Measurements from ENCODE around the gene ATL2. TPM values are rescaled to one million over a fixed set of nuclear protein-coding genes. Genes with fewer than 3 reads are reported as not detected.

The ATL2 gene
- total and polyA plus RNA-seq, 4 donors, result 7.5 to 52.8 (median 32.4) TPM

- Histone ChIP-seq H3K9me3 (ENCODE audit: control insufficient read depth, low read length) (no peaks in the 10 kb centered on the region), H3K27me3 (ENCODE audit: control insufficient read depth in 1 of 2, insufficient read depth in 2 of 2, low read length in 1 of 2) (no peaks in the 10 kb centered on the region), H3K27ac (ENCODE audit: low read depth in 1 of 2, low read length in 2 of 2) (no peak overlapping the region), H3K4me1 (ENCODE audit: control insufficient read depth in 1 of 2, insufficient read depth in 2 of 2, low read length in 2 of 2) (no peaks in the 10 kb centered on the region), H3K36me3 (ENCODE audit: control insufficient read depth in 1 of 2, insufficient read depth in 2 of 2, low read length in 1 of 2) (no peaks in the 10 kb centered on the region), H3K4me3 (ENCODE audit: low read length in 2 of 2) (no peak overlapping the region)
- DNase-seq (no peak), ATAC-seq (ENCODE audit: low FRiP score) (no peak)
- 92 to 95% methylated on average over 3 of the region's 3 CpGs for WGBS, 2 donors
- intact Hi-C loops (cut with DNase I), result no loop called here
Measured at GRCh38 chr2:38266382-38267061, 110.6 kb downstream of the ATL2 start.

GRCh38 chr2:38265461-38265860 lies 111.6 kb downstream of the ATL2 start:
- H3K4me3 ChIP-seq (ENCODE audit: low read length in 2 of 2), result no peak overlapping the region
- intact Hi-C loops (cut with DNase I), result no loop called here
- no peak for ATAC-seq (ENCODE audit: low FRiP score)

GRCh38 chr2:38264396-38265221 lies 112.5 kb downstream of the ATL2 start:
- Histone ChIP-seq H3K4me3 (ENCODE audit: low read length in 2 of 2) (no peak overlapping the region), H3K27ac (ENCODE audit: low read depth in 1 of 2, low read length in 2 of 2) (no peak overlapping the region), H3K9me3 (ENCODE audit: control insufficient read depth, low read length) (no peaks in the 10 kb centered on the region), H3K4me1 (ENCODE audit: control insufficient read depth in 1 of 2, insufficient read depth in 2 of 2, low read length in 2 of 2) (no peaks in the 10 kb centered on the region), H3K36me3 (ENCODE audit: control insufficient read depth in 1 of 2, insufficient read depth in 2 of 2, low read length in 1 of 2) (no peaks in the 10 kb centered on the region), H3K27me3 (ENCODE audit: control insufficient read depth in 1 of 2, insufficient read depth in 2 of 2, low read length in 1 of 2) (no peaks in the 10 kb centered on the region)
- 80 to 83% methylated on average over 4 of the region's 4 CpGs for WGBS, 2 donors
- no peak for DNase-seq
- ATAC-seq (ENCODE audit: low FRiP score), result no peak
- intact Hi-C loops (cut with DNase I), result no loop called here

More at GRCh38 chr2:38265461-38265860, 111.6 kb downstream of the ATL2 start:
- Histone ChIP-seq H3K4me1 (ENCODE audit: control insufficient read depth in 1 of 2, insufficient read depth in 2 of 2, low read length in 2 of 2) (no peaks in the 10 kb centered on the region), H3K9me3 (ENCODE audit: control insufficient read depth, low read length) (no peaks in the 10 kb centered on the region), H3K27me3 (ENCODE audit: control insufficient read depth in 1 of 2, insufficient read depth in 2 of 2, low read length in 1 of 2) (no peaks in the 10 kb centered on the region), H3K27ac (ENCODE audit: low read depth in 1 of 2, low read length in 2 of 2) (no peak overlapping the region), H3K36me3 (ENCODE audit: control insufficient read depth in 1 of 2, insufficient read depth in 2 of 2, low read length in 1 of 2) (no peaks in the 10 kb centered on the region)
- 78 to 84% methylated on average over 3 of the region's 3 CpGs for WGBS, 2 donors
- DNase-seq, result no peak

GRCh38 chr2:38263293-38263692 lies 113.8 kb downstream of the ATL2 start:
- Histone ChIP-seq H3K36me3 (ENCODE audit: control insufficient read depth in 1 of 2, insufficient read depth in 2 of 2, low read length in 1 of 2) (no peaks in the 10 kb centered on the region), H3K4me3 (ENCODE audit: low read length in 2 of 2) (no peak overlapping the region), H3K4me1 (ENCODE audit: control insufficient read depth in 1 of 2, insufficient read depth in 2 of 2, low read length in 2 of 2) (no peaks in the 10 kb centered on the region), H3K27ac (ENCODE audit: low read depth in 1 of 2, low read length in 2 of 2) (no peak overlapping the region), H3K9me3 (ENCODE audit: control insufficient read depth, low read length) (no peaks in the 10 kb centered on the region), H3K27me3 (ENCODE audit: control insufficient read depth in 1 of 2, insufficient read depth in 2 of 2, low read length in 1 of 2) (no peaks in the 10 kb centered on the region)
- no peak for ATAC-seq (ENCODE audit: low FRiP score)
- intact Hi-C loops (cut with DNase I), result no loop called here
- 93% methylated on average over 6 of the region's 6 CpGs for WGBS, 2 donors
- DNase-seq, result no peak

GRCh38 chr2:38262069-38262871 lies 114.8 kb downstream of the ATL2 start:
- no peaks in the 10 kb centered on the region for H3K9me3 ChIP-seq (ENCODE audit: control insufficient read depth, low read length)
- WGBS, 2 donors, result 94% methylated on average over 14 of the region's 14 CpGs
- H3K36me3 ChIP-seq (ENCODE audit: control insufficient read depth in 1 of 2, insufficient read depth in 2 of 2, low read length in 1 of 2), result no peaks in the 10 kb centered on the region
- no peak overlapping the region for H3K4me3 ChIP-seq (ENCODE audit: low read length in 2 of 2)
- intact Hi-C loops (cut with DNase I), result no loop called here
- H3K27ac ChIP-seq (ENCODE audit: low read depth in 1 of 2, low read length in 2 of 2), result no peak overlapping the region
- no peaks in the 10 kb centered on the region for H3K27me3 ChIP-seq (ENCODE audit: control insufficient read depth in 1 of 2, insufficient read depth in 2 of 2, low read length in 1 of 2)
- ATAC-seq (ENCODE audit: low FRiP score) (no peak), DNase-seq (no peak)
- H3K4me1 ChIP-seq (ENCODE audit: control insufficient read depth in 1 of 2, insufficient read depth in 2 of 2, low read length in 2 of 2), result no peaks in the 10 kb centered on the region

GRCh38 chr2:38261569-38262068 lies 115.5 kb downstream of the ATL2 start:
- Histone ChIP-seq H3K9me3 (ENCODE audit: control insufficient read depth, low read length) (no peaks in the 10 kb centered on the region), H3K27me3 (ENCODE audit: control insufficient read depth in 1 of 2, insufficient read depth in 2 of 2, low read length in 1 of 2) (no peaks in the 10 kb centered on the region), H3K4me3 (ENCODE audit: low read length in 2 of 2) (no peak overlapping the region), H3K27ac (ENCODE audit: low read depth in 1 of 2, low read length in 2 of 2) (no peak overlapping the region), H3K36me3 (ENCODE audit: control insufficient read depth in 1 of 2, insufficient read depth in 2 of 2, low read length in 1 of 2) (no peaks in the 10 kb centered on the region), H3K4me1 (ENCODE audit: control insufficient read depth in 1 of 2, insufficient read depth in 2 of 2, low read length in 2 of 2) (no peaks in the 10 kb centered on the region)
- 91 to 95% methylated on average over 10 of the region's 10 CpGs for WGBS, 2 donors
- no peak for DNase-seq
- intact Hi-C loops (cut with DNase I), result no loop called here
- no peak for ATAC-seq (ENCODE audit: low FRiP score)

GRCh38 chr2:38260972-38261371 lies 116.1 kb downstream of the ATL2 start:
- ATAC-seq (ENCODE audit: low FRiP score), result no peak
- H3K36me3 ChIP-seq (ENCODE audit: control insufficient read depth in 1 of 2, insufficient read depth in 2 of 2, low read length in 1 of 2), result no peaks in the 10 kb centered on the region
- H3K4me3 ChIP-seq (ENCODE audit: low read length in 2 of 2), result peak overlapping the region; percentile 38 to 46
- no peaks in the 10 kb centered on the region for H3K27me3 ChIP-seq (ENCODE audit: control insufficient read depth in 1 of 2, insufficient read depth in 2 of 2, low read length in 1 of 2)
- intact Hi-C loops (cut with DNase I), result no loop called here
- no peak overlapping the region for H3K27ac ChIP-seq (ENCODE audit: low read depth in 1 of 2, low read length in 2 of 2)
- no peaks in the 10 kb centered on the region for H3K4me1 ChIP-seq (ENCODE audit: control insufficient read depth in 1 of 2, insufficient read depth in 2 of 2, low read length in 2 of 2)
- no peak for DNase-seq
- H3K9me3 ChIP-seq (ENCODE audit: control insufficient read depth, low read length), result no peaks in the 10 kb centered on the region
- 34 to 38% methylated on average over 2 of the region's 2 CpGs for WGBS, 2 donors

- intact Hi-C loops (cut with DNase I), result no loop called here
- DNase-seq (no peak), ATAC-seq (ENCODE audit: low FRiP score) (no peak)
- H3K4me1 ChIP-seq (ENCODE audit: control insufficient read depth in 1 of 2, insufficient read depth in 2 of 2, low read length in 2 of 2), result no peaks in the 10 kb centered on the region
- no peaks in the 10 kb centered on the region for H3K9me3 ChIP-seq (ENCODE audit: control insufficient read depth, low read length)
- H3K36me3 ChIP-seq (ENCODE audit: control insufficient read depth in 1 of 2, insufficient read depth in 2 of 2, low read length in 1 of 2), result no peaks in the 10 kb centered on the region
- WGBS, 2 donors, result 35 to 42% methylated on average over 11 of the region's 11 CpGs
- peak overlapping the region in 1 of 2 donors; percentile 6 for H3K27ac ChIP-seq (ENCODE audit: low read depth in 1 of 2, low read length in 2 of 2)
- peak overlapping the region; percentile 38 to 46 for H3K4me3 ChIP-seq (ENCODE audit: low read length in 2 of 2)
- H3K27me3 ChIP-seq (ENCODE audit: control insufficient read depth in 1 of 2, insufficient read depth in 2 of 2, low read length in 1 of 2), result no peaks in the 10 kb centered on the region
Measured at GRCh38 chr2:38260469-38260868, 116.6 kb downstream of the ATL2 start.

All from aorta (tissue), 5 donors.